ENCODE results near the gene HIF3A. TPM values are rescaled to one million over a fixed set of nuclear protein-coding genes. Genes with fewer than 3 reads are reported as not detected.

Gene HIF3A
- total RNA-seq, 2 experiments from 2014 or later, result not detected

- no peaks in the 10 kb centered on the region for H3K9me3 Mint-ChIP-seq
- TF ChIP-seq, protein P1, sequence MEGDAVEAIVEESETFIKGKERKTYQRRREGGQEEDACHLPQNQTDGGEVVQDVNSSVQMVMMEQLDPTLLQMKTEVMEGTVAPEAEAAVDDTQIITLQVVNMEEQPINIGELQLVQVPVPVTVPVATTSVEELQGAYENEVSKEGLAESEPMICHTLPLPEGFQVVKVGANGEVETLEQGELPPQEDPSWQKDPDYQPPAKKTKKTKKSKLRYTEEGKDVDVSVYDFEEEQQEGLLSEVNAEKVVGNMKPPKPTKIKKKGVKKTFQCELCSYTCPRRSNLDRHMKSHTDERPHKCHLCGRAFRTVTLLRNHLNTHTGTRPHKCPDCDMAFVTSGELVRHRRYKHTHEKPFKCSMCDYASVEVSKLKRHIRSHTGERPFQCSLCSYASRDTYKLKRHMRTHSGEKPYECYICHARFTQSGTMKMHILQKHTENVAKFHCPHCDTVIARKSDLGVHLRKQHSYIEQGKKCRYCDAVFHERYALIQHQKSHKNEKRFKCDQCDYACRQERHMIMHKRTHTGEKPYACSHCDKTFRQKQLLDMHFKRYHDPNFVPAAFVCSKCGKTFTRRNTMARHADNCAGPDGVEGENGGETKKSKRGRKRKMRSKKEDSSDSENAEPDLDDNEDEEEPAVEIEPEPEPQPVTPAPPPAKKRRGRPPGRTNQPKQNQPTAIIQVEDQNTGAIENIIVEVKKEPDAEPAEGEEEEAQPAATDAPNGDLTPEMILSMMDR (IDR thresholded peaks at IDR 0.05), result no peak
- no peak overlapping the region for H3K27ac Mint-ChIP-seq
- no peak overlapping the region for H3K4me3 ChIP-seq (ENCODE audit: low read length)
- H3K27ac ChIP-seq (ENCODE audit: low read depth in 1 of 2, low read length in 2 of 2), result no peak overlapping the region
- H3K27me3 ChIP-seq (ENCODE audit: control insufficient read depth in 1 of 2, insufficient read depth in 2 of 2, low read length in 2 of 2), result no peaks in the 10 kb centered on the region
- peaks cover 82% of the 10 kb centered on the region for H3K36me3 Mint-ChIP-seq (ENCODE audit: low read depth)
- peaks cover 11% of the 10 kb centered on the region for H3K4me1 Mint-ChIP-seq (ENCODE audit: low read depth)
- CTCF ChIA-PET, result no interaction called here
- peaks cover 67% of the 10 kb centered on the region for H3K36me3 ChIP-seq (ENCODE audit: insufficient read depth, low read length)
- no peaks in the 10 kb centered on the region for H3K9me3 ChIP-seq (ENCODE audit: control insufficient read depth in 1 of 2, insufficient read depth in 1 of 2, low read length in 2 of 2)
- POLR2A ChIA-PET, result no interaction called here
- H3K4me1 ChIP-seq (ENCODE audit: insufficient read depth, low read length), result no peaks in the 10 kb centered on the region
- no peak for DNase-seq
- intact Hi-C loops (cut with DNase I, micrococcal nuclease), result no loop called here
- H3K27me3 Mint-ChIP-seq, result no peaks in the 10 kb centered on the region
- H3K4me3 Mint-ChIP-seq, result no peak overlapping the region
- no peak for ATAC-seq (ENCODE audit: poor library complexity)
These were observed 91.7 kb downstream of the HIF3A start for GRCh38 chr19:46388311-46389095.

DNA sequence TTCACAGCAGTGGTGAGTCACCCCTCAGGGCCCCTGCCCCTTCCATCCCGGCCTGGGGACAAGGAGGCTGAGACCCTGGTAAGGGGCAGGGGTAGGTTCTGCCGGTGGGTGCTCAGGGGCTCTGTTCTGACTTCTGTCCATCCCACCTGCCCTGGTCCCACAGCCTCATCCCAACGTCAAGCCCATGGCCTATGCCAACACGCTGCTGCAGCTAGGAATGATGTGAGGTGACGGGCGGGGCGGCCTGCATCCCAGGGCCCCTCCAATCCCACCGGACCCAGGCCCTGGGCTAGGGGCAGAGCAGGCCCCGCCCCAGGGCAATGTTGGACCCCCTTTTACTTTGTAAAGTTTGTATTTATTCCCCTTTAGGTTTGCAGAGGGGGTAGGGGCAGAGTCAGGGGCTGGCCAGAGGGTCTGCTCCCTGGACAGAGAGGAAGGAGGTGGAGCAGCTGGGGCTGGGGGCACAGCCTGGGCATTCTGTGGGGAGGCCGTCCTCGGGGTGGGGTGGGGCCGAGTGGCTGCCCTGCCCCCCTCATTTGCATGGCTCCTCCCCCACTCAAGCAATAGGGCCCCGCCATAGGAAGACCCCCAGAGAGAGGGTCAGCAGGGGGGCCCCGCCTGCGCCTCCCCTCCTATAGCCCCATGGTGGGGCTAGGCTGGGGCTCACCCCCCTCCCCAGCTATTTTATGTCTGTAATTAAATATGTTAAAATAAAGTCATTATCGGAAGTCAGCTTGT, 93.4 kb downstream of the HIF3A start:
- no peak for ATAC-seq (ENCODE audit: poor library complexity)
- CTCF ChIA-PET, result interaction anchor here (2.4 kb wide), 1 partner anchor 12 kb away, joined by 8 read pairs; no protein-coding TSS in a partner anchor

GRCh38 chr19:46390866-46391265, 94.0 kb downstream of the HIF3A start:
- intact Hi-C loops (cut with DNase I, micrococcal nuclease), result loop anchor here in 1 of 2 experiments (10.0 kb wide), 2 partner anchors 106 to 274 kb away; partner anchors contain the start of gene DACT3
- Mint-ChIP-seq H3K4me3 (no peak overlapping the region), H3K9me3 (no peaks in the 10 kb centered on the region), H3K36me3 (ENCODE audit: low read depth) (peaks cover 65% of the 10 kb centered on the region), H3K4me1 (ENCODE audit: low read depth) (peaks cover 20% of the 10 kb centered on the region), H3K27me3 (no peaks in the 10 kb centered on the region), H3K27ac (no peak overlapping the region)
- Histone ChIP-seq H3K27ac (ENCODE audit: low read depth in 1 of 2, low read length in 2 of 2) (no peak overlapping the region), H3K27me3 (ENCODE audit: control insufficient read depth in 1 of 2, insufficient read depth in 2 of 2, low read length in 2 of 2) (no peaks in the 10 kb centered on the region), H3K36me3 (ENCODE audit: insufficient read depth, low read length) (peaks cover 49% of the 10 kb centered on the region), H3K4me1 (ENCODE audit: insufficient read depth, low read length) (peaks cover 3% of the 10 kb centered on the region), H3K4me3 (ENCODE audit: low read length) (no peak overlapping the region), H3K9me3 (ENCODE audit: control insufficient read depth in 1 of 2, insufficient read depth in 1 of 2, low read length in 2 of 2) (no peaks in the 10 kb centered on the region)
- DNase-seq (no peak), ATAC-seq (ENCODE audit: poor library complexity) (no peak)
- ChIA-PET POLR2A (no interaction called here), CTCF (interaction anchor here (2.4 kb wide), 1 partner anchor 11 kb away, joined by 8 read pairs; no protein-coding TSS in a partner anchor)
- TF ChIP-seq, protein P1 (IDR thresholded peaks at IDR 0.05), result no peak

More for the DNA sequence above, 93.4 kb downstream of the HIF3A start:
- H3K36me3 Mint-ChIP-seq (ENCODE audit: low read depth), result peaks cover 64% of the 10 kb centered on the region
- TF ChIP-seq, protein P1 (IDR thresholded peaks at IDR 0.05), result no peak
- Histone ChIP-seq H3K27me3 (ENCODE audit: control insufficient read depth in 1 of 2, insufficient read depth in 2 of 2, low read length in 2 of 2) (no peaks in the 10 kb centered on the region), H3K4me1 (ENCODE audit: insufficient read depth, low read length) (peaks cover 2% of the 10 kb centered on the region), H3K27ac (ENCODE audit: low read depth in 1 of 2, low read length in 2 of 2) (no peak overlapping the region), H3K9me3 (ENCODE audit: control insufficient read depth in 1 of 2, insufficient read depth in 1 of 2, low read length in 2 of 2) (no peaks in the 10 kb centered on the region), H3K4me3 (ENCODE audit: low read length) (no peak overlapping the region), H3K36me3 (ENCODE audit: insufficient read depth, low read length) (peaks cover 49% of the 10 kb centered on the region)
- POLR2A ChIA-PET, result no interaction called here
- intact Hi-C loops (cut with DNase I, micrococcal nuclease), result loop anchor here in 1 of 2 experiments (10.0 kb wide), 2 partner anchors 105 to 275 kb away; partner anchors contain the start of gene DACT3
- no peaks in the 10 kb centered on the region for H3K27me3 Mint-ChIP-seq
- H3K9me3 Mint-ChIP-seq, result no peaks in the 10 kb centered on the region
- H3K27ac Mint-ChIP-seq, result no peak overlapping the region
- DNase-seq, result no peak
- H3K4me3 Mint-ChIP-seq, result no peak overlapping the region
- peaks cover 15% of the 10 kb centered on the region for H3K4me1 Mint-ChIP-seq (ENCODE audit: low read depth)

Measured in CD4-positive, alpha-beta T cell (primary cell).